Measurements from ENCODE around the gene LAMA5.

LAMA5 gene

GRCh38 chr20:62381202-62381797, 14.2 kb upstream of the LAMA5 start:
- Histone ChIP-seq H3K23ac (ENCODE audit: low read length) (no peak overlapping the region), H2BK5ac (ENCODE audit: low read length) (no peak overlapping the region), H3K18ac (ENCODE audit: low read length) (no peak overlapping the region), H4K8ac (ENCODE audit: low read depth, low read length) (no peak overlapping the region), H4K5ac (ENCODE audit: low read length) (no peak overlapping the region), H3K79me1 (ENCODE audit: low read length) (peaks cover 4% of the 10 kb centered on the region), H2BK120ac (ENCODE audit: low read depth, low read length) (no peak overlapping the region), H3K4me1 (ENCODE audit: control insufficient read depth, low read depth, low read length) (no peaks in the 10 kb centered on the region), H3K27me3 (ENCODE audit: insufficient read depth, low read length, poor library complexity) (no peaks in the 10 kb centered on the region), H3K27ac (ENCODE audit: low read depth, low read length) (no peak overlapping the region), H3K36me3 (ENCODE audit: control insufficient read depth, insufficient read depth, low read length) (no peaks in the 10 kb centered on the region), H2AK5ac (ENCODE audit: low read length) (no peak overlapping the region), H3K56ac (ENCODE audit: low read length) (no peak overlapping the region), H3K4me2 (ENCODE audit: low read length) (no peak overlapping the region), H3K4ac (ENCODE audit: low read depth, low read length) (no peak overlapping the region), H3K79me2 (ENCODE audit: control insufficient read depth, insufficient read depth, low read length) (peaks cover 11% of the 10 kb centered on the region), H3K9ac (ENCODE audit: low read length) (no peak overlapping the region), H3K4me3 (ENCODE audit: low read length) (no peak overlapping the region), H2BK15ac (replicated peaks; ENCODE audit: low read depth) (no peak overlapping the region)
- WGBS (ENCODE audit: extremely low coverage, insufficient coverage, low lambda C conversion rate), result no CpG with 5 or more reads among the region's 16 CpGs
- DNase-seq, result no peak

GRCh38 chr20:62378215-62378614, 11.1 kb upstream of the LAMA5 start:
- Histone ChIP-seq H3K4me1 (ENCODE audit: control insufficient read depth, low read depth, low read length) (no peaks in the 10 kb centered on the region), H3K4me2 (ENCODE audit: low read length) (no peak overlapping the region), H2BK120ac (ENCODE audit: low read depth, low read length) (no peak overlapping the region), H2BK15ac (replicated peaks; ENCODE audit: low read depth) (no peak overlapping the region), H4K8ac (ENCODE audit: low read depth, low read length) (no peak overlapping the region), H2AK5ac (ENCODE audit: low read length) (no peak overlapping the region), H3K27ac (ENCODE audit: low read depth, low read length) (no peak overlapping the region), H3K18ac (ENCODE audit: low read length) (peak overlapping the region; percentile 12), H3K79me2 (ENCODE audit: control insufficient read depth, insufficient read depth, low read length) (no peaks in the 10 kb centered on the region), H3K36me3 (ENCODE audit: control insufficient read depth, insufficient read depth, low read length) (no peaks in the 10 kb centered on the region), H3K9ac (ENCODE audit: low read length) (no peak overlapping the region), H3K79me1 (ENCODE audit: low read length) (no peaks in the 10 kb centered on the region), H3K4me3 (ENCODE audit: low read length) (no peak overlapping the region), H3K4ac (ENCODE audit: low read depth, low read length) (peak overlapping the region; percentile 46), H3K27me3 (ENCODE audit: insufficient read depth, low read length, poor library complexity) (no peaks in the 10 kb centered on the region), H3K56ac (ENCODE audit: low read length) (no peak overlapping the region), H2BK5ac (ENCODE audit: low read length) (no peak overlapping the region), H3K23ac (ENCODE audit: low read length) (no peak overlapping the region), H4K5ac (ENCODE audit: low read length) (no peak overlapping the region)
- WGBS (ENCODE audit: extremely low coverage, insufficient coverage, low lambda C conversion rate), result no CpG with 5 or more reads among the region's 22 CpGs
- peak; percentile 62 for DNase-seq

- Histone ChIP-seq H3K79me1 (ENCODE audit: low read length) (no peaks in the 10 kb centered on the region), H4K8ac (ENCODE audit: low read depth, low read length) (no peak overlapping the region), H3K27me3 (ENCODE audit: insufficient read depth, low read length, poor library complexity) (no peaks in the 10 kb centered on the region), H3K4ac (ENCODE audit: low read depth, low read length) (peak overlapping the region; percentile 46), H4K5ac (ENCODE audit: low read length) (no peak overlapping the region), H2BK120ac (ENCODE audit: low read depth, low read length) (no peak overlapping the region), H3K56ac (ENCODE audit: low read length) (no peak overlapping the region), H3K18ac (ENCODE audit: low read length) (peak overlapping the region; percentile 12), H3K4me3 (ENCODE audit: low read length) (no peak overlapping the region), H2BK15ac (replicated peaks; ENCODE audit: low read depth) (no peak overlapping the region), H3K4me2 (ENCODE audit: low read length) (no peak overlapping the region), H2AK5ac (ENCODE audit: low read length) (no peak overlapping the region), H2BK5ac (ENCODE audit: low read length) (no peak overlapping the region), H3K36me3 (ENCODE audit: control insufficient read depth, insufficient read depth, low read length) (no peaks in the 10 kb centered on the region), H3K9ac (ENCODE audit: low read length) (no peak overlapping the region), H3K79me2 (ENCODE audit: control insufficient read depth, insufficient read depth, low read length) (no peaks in the 10 kb centered on the region), H3K4me1 (ENCODE audit: control insufficient read depth, low read depth, low read length) (no peaks in the 10 kb centered on the region), H3K23ac (ENCODE audit: low read length) (no peak overlapping the region), H3K27ac (ENCODE audit: low read depth, low read length) (no peak overlapping the region)
- no peak for DNase-seq
- WGBS (ENCODE audit: extremely low coverage, insufficient coverage, low lambda C conversion rate), result no CpG with 5 or more reads among the region's 15 CpGs
These were observed 10.6 kb upstream of the LAMA5 start for GRCh38 chr20:62377615-62378178.

GRCh38 chr20:62377064-62377461, 10.0 kb upstream of the LAMA5 start:
- Histone ChIP-seq H3K36me3 (ENCODE audit: control insufficient read depth, insufficient read depth, low read length) (no peaks in the 10 kb centered on the region), H2BK15ac (replicated peaks; ENCODE audit: low read depth) (no peak overlapping the region), H3K4me1 (ENCODE audit: control insufficient read depth, low read depth, low read length) (no peaks in the 10 kb centered on the region), H4K5ac (ENCODE audit: low read length) (no peak overlapping the region), H3K27me3 (ENCODE audit: insufficient read depth, low read length, poor library complexity) (no peaks in the 10 kb centered on the region), H3K23ac (ENCODE audit: low read length) (no peak overlapping the region), H3K56ac (ENCODE audit: low read length) (no peak overlapping the region), H3K18ac (ENCODE audit: low read length) (peak overlapping the region; percentile 13), H3K9ac (ENCODE audit: low read length) (no peak overlapping the region), H2BK120ac (ENCODE audit: low read depth, low read length) (no peak overlapping the region), H3K79me1 (ENCODE audit: low read length) (no peaks in the 10 kb centered on the region), H2BK5ac (ENCODE audit: low read length) (no peak overlapping the region), H4K8ac (ENCODE audit: low read depth, low read length) (no peak overlapping the region), H3K4me2 (ENCODE audit: low read length) (no peak overlapping the region), H3K27ac (ENCODE audit: low read depth, low read length) (peak overlapping the region; percentile 36), H2AK5ac (ENCODE audit: low read length) (no peak overlapping the region), H3K79me2 (ENCODE audit: control insufficient read depth, insufficient read depth, low read length) (no peaks in the 10 kb centered on the region), H3K4ac (ENCODE audit: low read depth, low read length) (peak overlapping the region; percentile 74), H3K4me3 (ENCODE audit: low read length) (no peak overlapping the region)
- DNase-seq, result no peak
- WGBS (ENCODE audit: extremely low coverage, insufficient coverage, low lambda C conversion rate), result no CpG with 5 or more reads among the region's 17 CpGs

- H2BK5ac ChIP-seq (ENCODE audit: low read length), result no peak overlapping the region
- H2AK5ac ChIP-seq (ENCODE audit: low read length), result no peak overlapping the region
- peak overlapping the region; percentile 63 for H3K56ac ChIP-seq (ENCODE audit: low read length)
- no peaks in the 10 kb centered on the region for H3K79me1 ChIP-seq (ENCODE audit: low read length)
- no peak overlapping the region for H2BK120ac ChIP-seq (ENCODE audit: low read depth, low read length)
- H3K4me1 ChIP-seq (ENCODE audit: control insufficient read depth, low read depth, low read length), result no peaks in the 10 kb centered on the region
- peak overlapping the region; percentile 18 for H3K9ac ChIP-seq (ENCODE audit: low read length)
- no peaks in the 10 kb centered on the region for H3K27me3 ChIP-seq (ENCODE audit: insufficient read depth, low read length, poor library complexity)
- H3K18ac ChIP-seq (ENCODE audit: low read length), result peak overlapping the region; percentile 13
- no peaks in the 10 kb centered on the region for H3K36me3 ChIP-seq (ENCODE audit: control insufficient read depth, insufficient read depth, low read length)
- no peaks in the 10 kb centered on the region for H3K79me2 ChIP-seq (ENCODE audit: control insufficient read depth, insufficient read depth, low read length)
- H4K5ac ChIP-seq (ENCODE audit: low read length), result no peak overlapping the region
- H3K23ac ChIP-seq (ENCODE audit: low read length), result no peak overlapping the region
- H2BK15ac ChIP-seq (replicated peaks; ENCODE audit: low read depth), result no peak overlapping the region
- DNase-seq, result peak; percentile 98
- peak overlapping the region; percentile 74 for H3K4ac ChIP-seq (ENCODE audit: low read depth, low read length)
- peak overlapping the region; percentile 52 for H3K27ac ChIP-seq (ENCODE audit: low read depth, low read length)
- H3K4me3 ChIP-seq (ENCODE audit: low read length), result no peak overlapping the region
- no peak overlapping the region for H3K4me2 ChIP-seq (ENCODE audit: low read length)
- H4K8ac ChIP-seq (ENCODE audit: low read depth, low read length), result no peak overlapping the region
- WGBS (ENCODE audit: extremely low coverage, insufficient coverage, low lambda C conversion rate), result no CpG with 5 or more reads among the region's 26 CpGs
These were observed 9.3 kb upstream of the LAMA5 start for GRCh38 chr20:62376112-62377063.
